AG08396 (cell line): ENCODE results near the gene TACR1.
"Not testable (repeated sequence)": the region's sequence is repeated elsewhere in the genome, so short reads cannot be mapped to it uniquely, and the experiment has no call there.

Experiments used
- DNase-seq: peaks from one replicate; pipeline ENCODE4 v3.0.0; 2012; ENCODE audit warnings: low spot score, mixed read lengths

Gene TACR1

GRCh38 chr2:75199428-75200011 lies at the start of gene TACR1:
TACR1 (minus strand) TSS chr2:75199520; CDS start chr2:75198934, 586 bp downstream.
- DNase-seq: peak; percentile 85

- DNase-seq: not testable (repeated sequence)
Observed at GRCh38 chr2:75248581-75248980, 49.3 kb upstream of the TACR1 start.

- DNase-seq: peak; percentile 12
Observed at GRCh38 chr2:75246441-75247167, 47.3 kb upstream of the TACR1 start.

GRCh38 chr2:75243219-75243618 lies 43.9 kb upstream of the TACR1 start:
- DNase-seq: no peak

GRCh38 chr2:75241696-75242095 lies 42.4 kb upstream of the TACR1 start:
- no peak for DNase-seq

- peak; percentile 40 for DNase-seq
Observed at GRCh38 chr2:75238670-75239330, 39.5 kb upstream of the TACR1 start.

GRCh38 chr2:75237296-75237695 lies 38.0 kb upstream of the TACR1 start:
- DNase-seq: no peak

- DNase-seq: no peak
Observed at GRCh38 chr2:75233965-75234364, 34.6 kb upstream of the TACR1 start.

GRCh38 chr2:75226617-75227016 lies 27.3 kb upstream of the TACR1 start:
- no peak for DNase-seq

- no peak for DNase-seq
Observed at GRCh38 chr2:75226099-75226498, 26.8 kb upstream of the TACR1 start.

GRCh38 chr2:75224636-75225094 lies 25.3 kb upstream of the TACR1 start:
- no peak for DNase-seq

- DNase-seq: no peak
Observed at GRCh38 chr2:75222527-75222926, 23.2 kb upstream of the TACR1 start.

- peak; percentile 40 for DNase-seq
Observed at GRCh38 chr2:75221862-75222261, 22.5 kb upstream of the TACR1 start.

- DNase-seq: not testable (repeated sequence)
Observed at GRCh38 chr2:75219213-75219612, 19.9 kb upstream of the TACR1 start.

- DNase-seq: no peak
Observed at GRCh38 chr2:75211266-75211770, 12.0 kb upstream of the TACR1 start.

GRCh38 chr2:75210409-75210808 lies 11.1 kb upstream of the TACR1 start:
- no peak for DNase-seq

- DNase-seq: no peak
Observed at GRCh38 chr2:75208738-75209137, 9.4 kb upstream of the TACR1 start.

- no peak for DNase-seq
Observed at GRCh38 chr2:75204833-75205232, 5.5 kb upstream of the TACR1 start.

- DNase-seq: no peak
Observed at GRCh38 chr2:75202359-75202758, 3.0 kb upstream of the TACR1 start.

GRCh38 chr2:75200140-75201096 lies 1.1 kb upstream of the TACR1 start:
- DNase-seq: peak; percentile 46

GRCh38 chr2:75195076-75195691 lies 4.1 kb downstream of the TACR1 start:
- DNase-seq: no peak
